HG02973 (cell line): ENCODE data around the gene IFI27.

Experiments
- ATAC-seq: cut with Tn5 transposase; IDR thresholded peaks from one replicate; pipeline ENCODE4 v1.9.1; 2021; ENCODE audit warnings: moderate library complexity; ENCODE audit not compliant: unreplicated experiment

The IFI27 gene

DNA sequence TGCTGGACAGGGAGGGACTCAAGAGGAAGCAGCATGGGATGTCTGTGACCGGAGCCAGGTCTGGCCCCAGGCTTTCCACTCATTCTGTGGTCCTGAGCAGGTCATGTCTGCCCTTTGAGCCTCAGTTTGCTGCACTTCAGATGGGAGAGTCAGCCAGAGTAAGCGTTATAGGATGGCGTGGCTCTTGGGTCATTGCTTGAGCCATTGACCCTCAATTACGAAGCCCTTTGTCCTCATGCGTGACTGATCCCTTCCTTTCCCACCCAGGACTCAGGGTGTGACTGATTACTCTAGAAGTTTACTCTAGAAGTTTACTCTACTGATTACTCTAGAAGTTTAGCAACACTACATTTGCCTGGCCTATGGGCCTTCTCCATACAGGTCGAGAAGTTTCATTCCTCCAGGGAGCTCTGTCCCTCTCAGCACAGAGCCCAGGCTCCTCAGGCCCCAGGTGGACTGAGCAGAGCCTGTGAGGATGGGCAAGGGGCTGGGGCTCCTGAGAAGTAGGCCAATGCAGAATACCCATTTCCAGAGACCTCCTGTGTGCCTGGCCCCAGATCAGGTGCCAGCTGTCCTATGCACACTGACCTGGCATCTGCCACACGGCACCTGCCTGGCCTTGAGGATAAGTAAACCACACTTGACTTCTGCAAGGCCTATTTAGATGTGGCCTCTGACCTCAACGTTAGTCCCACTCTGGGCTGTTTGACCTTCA, 7.6 kb upstream of the IFI27 start:
- ATAC-seq: no peak

DNA sequence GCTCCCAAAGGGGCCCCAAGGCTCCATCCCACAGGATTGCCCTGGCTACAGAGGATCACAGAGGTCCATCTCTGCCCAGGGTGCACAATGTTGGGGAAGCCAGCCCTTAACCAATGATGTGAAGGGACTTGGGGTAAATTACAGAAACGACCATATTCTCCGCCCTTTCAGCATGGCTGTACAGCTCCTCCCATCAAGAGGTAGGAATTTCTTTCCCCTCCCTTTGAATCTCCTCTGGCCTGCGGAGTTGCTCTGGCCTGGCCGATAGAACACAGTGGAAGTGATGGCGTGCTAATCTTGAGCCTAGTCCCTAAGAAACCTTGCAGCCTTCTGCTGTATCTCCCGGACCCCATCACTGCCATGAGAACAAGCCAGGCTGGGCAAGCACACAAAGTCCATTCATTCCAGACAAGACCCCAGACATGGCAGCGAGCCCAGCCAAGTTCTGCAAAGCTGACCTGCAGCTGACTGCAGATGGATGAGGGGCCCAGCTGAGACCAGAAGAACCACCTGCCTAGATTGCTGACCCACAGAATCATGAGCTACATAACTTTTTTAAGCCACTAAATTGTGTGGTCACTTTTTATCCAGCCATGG, 6.9 kb upstream of the IFI27 start:
- ATAC-seq: no peak

DNA sequence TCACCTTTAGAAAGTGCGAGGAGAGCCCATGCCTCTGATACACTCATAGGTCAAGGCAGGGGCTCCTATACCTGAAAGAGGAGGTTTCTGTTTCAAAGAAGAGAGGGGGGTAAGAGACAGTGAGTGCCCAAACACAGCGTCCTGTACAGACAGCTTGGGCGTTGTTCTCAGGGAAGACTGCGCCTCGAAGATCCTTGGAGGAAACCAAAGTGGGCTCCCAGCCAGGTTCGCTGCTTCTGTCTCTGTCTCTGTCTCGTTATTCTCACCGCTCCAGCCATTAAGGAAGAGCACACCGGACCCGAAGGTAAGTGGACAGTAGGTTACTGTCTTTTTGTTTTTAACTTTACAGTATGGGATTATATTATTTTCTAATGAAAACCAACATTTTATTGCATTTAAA, 5.8 kb upstream of the IFI27 start:
- ATAC-seq: no peak

DNA sequence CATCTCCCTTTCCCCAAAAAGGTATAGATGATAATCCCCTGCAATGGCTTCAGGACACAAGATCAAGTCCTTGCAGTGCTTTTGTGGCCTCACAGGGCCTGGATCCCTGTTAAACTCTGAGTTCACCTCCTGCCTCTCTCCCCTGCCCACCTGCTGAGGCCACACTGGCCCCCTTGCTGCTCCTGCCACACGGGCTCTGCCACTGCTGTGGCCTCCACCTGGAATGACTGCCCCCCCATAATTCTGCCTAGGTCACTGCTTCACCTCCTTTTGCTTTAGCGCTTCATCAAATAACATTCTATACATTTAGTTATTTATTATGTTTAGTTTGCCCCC, 653 bp upstream of the IFI27 start:
- ATAC-seq: no peak

DNA sequence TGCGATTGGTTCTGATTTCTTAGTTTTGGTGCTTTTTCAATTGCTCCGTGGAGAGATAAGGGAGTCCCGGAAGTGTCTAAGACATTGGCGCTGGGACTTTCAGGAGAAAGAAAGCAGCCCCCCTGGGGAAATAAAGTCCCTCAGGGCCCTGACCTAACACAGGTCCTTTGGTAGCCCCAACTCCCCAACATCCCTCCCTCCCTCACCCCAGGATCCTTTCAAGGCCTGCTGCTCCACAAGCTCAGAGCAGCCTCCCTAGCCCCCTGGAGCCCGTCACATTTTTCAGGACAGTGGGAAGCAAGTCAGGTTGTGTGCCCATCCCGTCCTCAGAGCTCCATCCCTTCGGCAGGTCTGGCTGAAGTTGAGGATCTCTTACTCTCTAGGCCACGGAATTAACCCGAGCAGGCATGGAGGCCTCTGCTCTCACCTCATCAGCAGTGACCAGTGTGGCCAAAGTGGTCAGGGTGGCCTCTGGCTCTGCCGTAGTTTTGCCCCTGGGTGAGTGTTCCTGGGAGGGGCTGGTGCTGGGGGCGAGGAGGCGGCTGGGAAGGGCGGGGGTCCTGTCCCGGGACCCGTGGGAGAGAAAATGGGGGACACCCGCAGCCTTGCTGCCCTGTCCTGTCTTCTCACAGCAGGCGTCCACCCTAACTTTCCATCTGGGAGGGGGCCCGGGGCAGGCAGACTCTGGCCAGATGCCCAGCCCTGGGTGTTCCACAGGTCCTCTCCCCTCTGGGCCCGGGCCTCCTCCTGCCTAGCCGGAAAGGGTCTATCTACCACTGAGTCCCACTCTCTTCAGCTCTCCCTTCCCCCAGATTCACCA, 950 bp downstream of the IFI27 start:
- ATAC-seq: no peak

DNA sequence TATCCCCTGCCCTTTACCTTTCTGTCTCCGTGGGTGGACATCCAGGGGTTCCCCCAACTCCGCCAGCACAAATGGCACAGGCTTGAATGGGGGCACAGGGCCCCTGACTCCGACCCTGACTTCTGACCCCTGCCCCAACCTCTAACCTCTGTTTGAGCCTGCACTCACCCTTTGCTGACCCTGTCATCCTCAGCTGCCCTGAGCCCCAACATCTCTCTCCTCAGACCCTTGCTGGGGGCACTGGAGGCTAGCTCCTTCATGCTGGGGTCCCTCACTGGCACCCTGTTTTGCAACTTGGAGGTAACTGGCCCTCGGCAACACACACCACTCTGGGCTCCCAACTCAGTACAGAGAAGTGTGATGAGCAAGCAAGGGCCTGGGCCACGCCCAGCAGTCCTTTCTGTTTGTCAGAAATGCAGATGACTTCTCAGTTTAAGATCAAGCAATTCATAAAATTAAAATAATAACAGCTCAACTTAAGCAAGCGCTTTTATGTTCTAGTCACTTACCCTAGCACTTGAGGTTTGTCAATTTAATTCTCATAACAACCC, 2.1 kb downstream of the IFI27 start:
- no peak for ATAC-seq

DNA sequence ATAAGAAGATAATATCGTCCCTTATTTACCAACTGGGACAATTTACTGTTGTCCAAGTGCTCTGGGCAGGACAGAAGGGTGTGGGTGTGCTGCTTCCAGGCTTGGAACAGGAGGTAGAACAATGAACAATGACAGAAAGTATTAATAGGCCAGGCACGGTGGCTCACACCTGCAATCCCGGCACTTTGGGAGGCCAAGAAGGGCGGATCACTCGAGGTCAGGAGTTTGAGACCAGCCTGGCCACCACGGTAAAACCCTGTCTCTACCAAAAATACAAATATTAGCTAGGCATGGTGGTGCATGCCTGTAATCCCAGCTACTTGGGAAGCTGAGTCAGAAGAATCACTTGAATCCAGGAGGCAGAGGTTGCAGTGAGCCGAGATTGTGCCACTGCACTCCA, 2.5 kb downstream of the IFI27 start:
- no peak for ATAC-seq

DNA sequence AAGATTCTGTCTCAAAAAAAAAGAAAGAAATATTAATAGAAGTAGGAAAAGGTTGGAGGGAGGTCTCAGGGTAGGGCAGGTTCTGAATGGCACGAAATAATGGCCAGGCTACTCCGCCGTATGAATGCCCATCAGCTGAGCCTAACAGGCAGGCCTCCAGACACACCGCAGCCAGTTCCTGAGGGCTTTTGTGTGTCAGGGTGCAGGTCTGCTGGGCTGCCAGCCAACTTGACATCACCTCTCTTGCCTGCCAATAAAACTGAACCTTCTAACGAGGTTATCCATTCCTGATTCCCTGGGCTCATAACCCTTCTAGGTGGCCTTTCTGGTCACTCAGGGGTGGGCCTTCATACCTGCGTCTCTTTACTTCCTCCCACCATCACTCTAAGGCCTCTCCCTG, 3.0 kb downstream of the IFI27 start:
- no peak for ATAC-seq

DNA sequence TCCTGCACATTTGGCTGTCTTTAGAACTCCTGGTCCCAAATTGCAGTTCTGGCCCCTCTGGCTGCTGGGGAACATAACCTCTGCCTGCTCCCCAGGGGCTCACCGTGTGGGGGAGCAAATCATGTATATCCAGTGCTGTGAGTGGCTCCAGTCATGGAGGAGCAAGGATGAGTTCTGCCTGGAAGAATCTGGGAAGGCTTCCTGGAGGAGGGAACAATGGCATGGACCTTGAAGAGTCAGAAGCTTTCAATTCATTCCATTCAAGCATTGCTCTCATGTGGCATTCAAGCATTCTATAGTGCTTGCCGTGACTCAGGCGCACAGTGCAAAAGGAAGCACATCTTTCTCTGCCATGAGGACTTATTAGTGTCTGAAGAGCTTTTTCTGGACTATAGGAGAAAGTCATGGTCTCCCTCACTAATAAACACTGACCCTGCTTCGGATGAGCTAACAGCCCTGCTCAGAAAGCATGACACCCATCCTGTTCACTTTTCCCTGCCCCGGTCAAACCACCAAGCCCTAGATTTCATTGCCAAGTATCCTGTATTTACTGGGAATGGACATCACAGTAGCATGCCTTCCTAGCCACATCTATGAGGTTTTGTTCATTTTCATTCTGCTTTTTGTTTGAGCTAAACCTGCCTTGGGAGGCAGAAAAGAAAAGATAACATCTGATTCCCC, 3.5 kb downstream of the IFI27 start:
- ATAC-seq: no peak

DNA sequence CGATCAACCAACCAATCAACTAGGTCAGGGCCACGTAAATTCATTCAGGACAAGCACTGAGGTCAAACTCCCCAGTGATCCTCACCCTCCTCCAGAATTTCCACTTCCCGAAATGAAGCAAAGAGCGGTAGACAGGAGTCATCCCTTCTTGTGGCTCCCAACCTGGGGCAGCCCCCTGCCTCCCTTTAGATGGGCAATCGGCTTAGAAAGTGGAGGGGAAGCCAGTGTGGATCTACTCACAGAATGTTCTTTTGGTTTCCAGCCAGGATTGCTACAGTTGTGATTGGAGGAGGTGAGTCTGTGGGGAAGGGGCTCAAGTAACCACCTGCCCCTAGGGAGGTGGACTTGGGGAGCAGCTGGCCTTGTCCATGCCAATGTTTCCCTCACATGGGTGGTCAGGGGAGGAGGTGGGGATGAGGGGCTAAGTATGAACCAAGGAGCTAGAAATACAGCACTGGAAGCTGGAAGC, 4.1 kb downstream of the IFI27 start:
- no peak for ATAC-seq

DNA sequence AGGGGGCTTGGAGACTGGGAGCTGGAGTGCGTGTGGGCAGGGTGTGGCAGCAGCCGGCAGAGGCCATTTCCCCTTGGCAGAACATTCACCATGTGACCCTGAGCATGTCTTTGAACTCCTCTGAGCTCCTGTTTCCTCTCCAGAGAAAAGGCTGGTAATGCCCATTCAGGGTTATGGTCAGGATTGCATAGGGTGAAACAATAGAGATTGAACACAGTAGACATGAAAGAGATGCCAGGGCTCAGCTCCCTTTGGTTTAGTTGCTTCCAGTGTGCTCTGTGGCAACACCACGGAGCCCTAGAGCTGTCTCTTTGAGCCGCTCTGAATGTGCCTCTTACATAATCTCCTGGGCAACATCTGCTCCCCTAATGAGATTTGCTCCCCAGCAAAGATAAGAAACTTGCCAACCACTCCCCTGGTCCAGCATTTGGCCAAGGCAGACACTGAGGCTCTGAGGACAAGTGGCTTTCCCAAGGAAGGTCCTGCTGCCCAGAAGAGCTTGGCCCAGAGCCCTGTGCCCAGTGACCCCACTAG, 4.6 kb downstream of the IFI27 start:
- no peak for ATAC-seq

DNA sequence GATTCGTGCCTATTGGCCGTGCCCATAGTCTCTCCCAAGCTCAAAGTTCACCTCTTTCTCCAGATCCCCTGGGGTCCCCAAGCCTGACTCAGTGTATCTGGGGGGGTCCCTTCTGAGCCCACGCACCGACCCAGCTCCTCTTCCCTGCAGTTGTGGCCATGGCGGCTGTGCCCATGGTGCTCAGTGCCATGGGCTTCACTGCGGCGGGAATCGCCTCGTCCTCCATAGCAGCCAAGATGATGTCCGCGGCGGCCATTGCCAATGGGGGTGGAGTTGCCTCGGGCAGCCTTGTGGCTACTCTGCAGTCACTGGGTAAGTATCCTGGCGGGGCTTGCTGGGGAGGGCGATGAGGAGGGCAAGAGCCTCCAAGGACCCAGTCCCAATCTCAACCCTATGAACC, 5.1 kb downstream of the IFI27 start:
- no peak for ATAC-seq

DNA sequence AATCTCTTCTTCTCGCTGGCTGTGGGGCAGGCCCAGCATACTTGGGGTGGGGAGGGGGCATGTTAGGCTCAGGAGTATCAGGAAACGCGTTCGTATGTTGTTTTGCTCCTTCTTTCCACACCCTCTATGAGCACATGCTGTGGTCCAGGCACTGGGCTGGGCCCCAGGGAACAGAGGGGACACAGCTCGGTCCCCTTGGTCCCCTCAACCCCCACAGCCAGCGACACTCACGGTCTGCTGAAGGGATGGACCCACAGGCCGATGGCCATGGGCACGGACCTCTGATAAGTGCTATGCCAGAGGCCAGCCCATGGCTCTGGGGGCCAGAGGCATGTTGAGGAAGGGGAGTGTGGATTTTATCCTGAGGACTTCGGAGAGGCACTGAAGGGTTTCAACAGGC, 6.2 kb downstream of the IFI27 start:
- no peak for ATAC-seq

DNA sequence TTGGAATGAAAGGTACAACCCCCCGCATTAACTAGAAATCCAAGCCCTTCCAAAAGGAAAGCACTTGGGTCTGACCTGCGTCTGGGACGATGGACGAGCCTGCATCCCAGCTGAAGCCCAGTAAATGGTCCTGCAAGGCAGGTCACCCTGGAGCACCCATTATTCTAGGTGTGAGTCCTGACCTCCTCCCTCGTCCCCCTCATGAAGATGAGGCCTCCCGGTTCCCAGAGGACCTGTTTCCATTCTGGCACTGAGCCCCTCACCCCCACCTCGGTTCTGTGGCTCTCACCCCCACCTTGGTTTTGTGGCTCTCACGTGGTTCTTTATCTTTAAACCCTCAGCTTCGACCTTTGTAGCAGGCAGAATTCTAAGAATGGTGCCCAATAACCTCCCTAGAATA, 7.3 kb downstream of the IFI27 start:
- ATAC-seq: no peak

DNA sequence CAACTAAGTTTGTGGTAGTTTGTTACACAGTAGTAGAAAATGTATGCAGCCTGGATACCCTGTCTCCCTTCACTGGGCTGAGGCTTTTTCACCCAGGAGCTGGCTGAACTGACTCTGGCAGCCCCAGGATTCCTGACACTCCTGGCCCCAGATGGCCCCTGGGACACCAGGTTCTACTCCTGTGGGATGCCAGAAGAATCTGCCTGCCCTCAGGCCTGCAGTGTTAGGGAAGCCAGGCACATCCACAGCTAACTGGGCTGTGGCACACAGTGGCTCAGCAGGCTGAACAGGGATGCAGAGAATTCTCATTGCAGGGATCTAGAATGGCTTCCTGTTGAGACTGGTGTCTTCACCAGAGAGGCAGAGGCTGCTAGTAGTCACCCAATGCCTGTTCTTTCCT, 8.5 kb downstream of the IFI27 start:
- no peak for ATAC-seq

DNA sequence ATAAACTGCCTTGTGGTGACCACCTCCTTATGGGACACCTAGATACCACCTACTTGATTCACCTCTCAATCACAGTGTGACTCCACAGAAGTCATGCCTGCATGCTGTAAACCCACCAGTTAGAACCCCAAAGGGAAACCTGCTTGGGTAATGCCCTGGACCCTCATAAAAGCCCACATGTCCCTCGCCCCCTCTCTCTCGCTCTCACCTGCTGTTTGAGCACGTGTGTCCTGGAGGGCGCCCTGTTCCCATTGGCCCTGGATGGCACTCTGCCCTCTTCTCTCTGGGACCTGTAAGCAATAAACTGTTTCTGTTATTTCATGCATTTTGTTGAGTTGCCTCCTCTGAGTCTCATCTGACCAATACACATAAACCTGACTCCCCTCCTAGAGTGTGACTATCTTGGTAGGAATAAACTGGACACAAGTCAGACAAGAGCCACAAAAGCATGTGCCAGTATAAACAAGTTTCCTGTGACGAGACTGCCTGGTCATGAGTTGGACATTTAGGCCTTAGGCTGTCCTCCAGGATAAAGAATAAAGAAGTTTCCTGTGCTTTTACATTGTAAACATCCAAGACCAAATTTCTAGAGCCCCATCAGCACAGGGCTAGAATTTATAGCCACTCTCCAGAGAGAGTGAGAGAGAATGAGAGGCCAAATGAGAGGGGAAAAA, 10.3 kb downstream of the IFI27 start:
- no peak for ATAC-seq

DNA sequence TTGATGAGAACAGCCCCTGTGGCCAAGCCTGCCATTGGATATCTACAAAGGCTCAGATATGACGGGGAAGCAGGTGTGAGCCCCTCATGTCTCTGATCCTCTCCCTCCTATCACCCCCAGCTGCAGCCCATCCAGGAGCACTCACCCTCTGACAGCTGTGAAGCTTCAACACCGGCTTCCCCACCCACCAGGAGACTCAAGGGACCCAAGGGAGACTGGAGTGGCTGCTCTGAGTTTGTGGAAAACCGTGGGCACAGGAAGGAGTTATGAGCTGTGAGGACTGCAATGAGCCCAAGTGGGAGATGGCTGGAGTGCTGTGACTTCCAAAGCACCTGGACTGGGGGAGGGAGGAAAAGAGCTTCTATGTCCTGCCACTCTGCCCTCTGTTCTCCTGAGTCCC, 10.9 kb downstream of the IFI27 start:
- no peak for ATAC-seq

DNA sequence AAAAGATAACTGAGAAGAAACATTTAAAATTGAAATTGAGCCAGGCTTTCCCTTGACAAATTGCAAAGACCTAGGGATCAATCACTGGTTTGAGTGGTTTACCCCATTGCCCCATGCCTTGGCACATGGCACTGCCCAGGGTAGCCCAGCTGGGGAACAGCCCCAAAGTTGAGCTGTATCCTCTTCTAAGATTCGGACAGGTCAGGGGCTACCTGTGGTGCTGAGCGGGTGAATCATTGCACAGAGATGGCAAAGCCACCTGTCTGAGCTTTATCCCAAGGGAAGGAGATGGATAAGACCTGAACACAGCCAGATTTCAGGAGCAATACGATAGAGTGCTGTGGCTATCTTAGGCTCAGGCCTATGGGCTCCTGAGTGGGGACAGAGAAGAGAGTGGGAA, 11.9 kb downstream of the IFI27 start:
- no peak for ATAC-seq

DNA sequence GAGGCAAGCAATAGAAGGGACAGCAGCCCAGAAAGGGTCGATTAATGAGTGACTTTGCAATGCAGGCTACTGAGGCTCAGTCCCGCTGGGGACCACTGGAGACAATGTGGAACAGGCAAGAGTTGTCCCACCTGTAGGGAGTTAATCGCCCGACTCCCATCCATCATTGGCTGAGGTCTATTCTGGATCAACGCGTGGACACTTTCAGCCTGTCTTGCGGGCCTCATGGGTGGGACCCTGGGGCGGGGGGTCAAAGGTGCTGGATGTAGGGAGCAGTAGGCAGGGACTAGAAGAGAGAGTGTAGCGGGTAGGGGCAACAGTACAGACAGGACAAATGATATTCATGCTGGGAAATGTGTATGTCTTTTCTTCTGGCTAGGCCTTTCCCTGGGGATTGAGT, 12.8 kb downstream of the IFI27 start:
- ATAC-seq: no peak

DNA sequence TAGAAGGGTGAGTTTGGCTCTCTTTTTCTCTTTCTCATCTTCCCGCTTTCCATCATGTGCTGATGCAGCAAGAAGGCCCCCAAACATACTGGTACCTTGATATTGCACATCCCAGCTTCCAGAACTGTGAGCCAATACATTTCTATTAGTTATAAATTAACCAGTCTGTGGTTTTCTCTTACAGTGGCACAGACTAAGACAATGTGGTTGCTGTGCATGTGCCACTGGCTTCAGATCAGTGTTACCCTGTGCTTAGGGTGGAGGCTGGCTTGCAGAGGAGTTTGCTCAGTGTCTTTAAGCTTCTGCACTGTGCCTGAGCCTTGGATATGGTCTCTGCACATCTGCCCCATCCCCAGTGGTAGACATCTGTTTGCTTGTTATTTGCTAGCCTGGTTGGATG, 13.3 kb downstream of the IFI27 start:
- no peak for ATAC-seq
